GM12874 (cell line): ENCODE measurements around the gene TUBB4B.

ENCODE experiments used
- CTCF ChIP-seq: IDR thresholded peaks from 2 replicates; pipeline ENCODE4 v1.5.1; 2011; ENCODE audit warnings: low read depth, mild to moderate bottlenecking, control low read depth, low read length, moderate library complexity; ENCODE audit not compliant: insufficient read depth

The TUBB4B gene

GRCh38 chr9:137237759-137238726 is 3.0 kb upstream of the TUBB4B start:
- no peak for TF ChIP-seq CTCF

- TF ChIP-seq CTCF: no peak
These were observed 708 bp upstream of the TUBB4B start for GRCh38 chr9:137240318-137240840.

GRCh38 chr9:137241490-137242268 is 592 bp downstream of the TUBB4B start:
- no peak for TF ChIP-seq CTCF

GRCh38 chr9:137242269-137243203 is 1.4 kb downstream of the TUBB4B start:
- no peak for TF ChIP-seq CTCF

- TF ChIP-seq CTCF: no peak
These were observed 2.8 kb downstream of the TUBB4B start for GRCh38 chr9:137243626-137244485.
